PC-3 (cell line): ENCODE results near the gene TAGLN3. TPM values are rescaled to one million over a fixed set of nuclear protein-coding genes. Genes with fewer than 3 reads are reported as not detected.

Experiments used
- ATAC-seq: fragments of 200-7000 bp; cut with Tn5 transposase; 2 replicates; pipeline ENCODE4 v1.9.1; 2020; ENCODE audit warnings: mild to moderate bottlenecking, moderate library complexity
- BruUV-seq: library from RNA; stranded (reverse); fragments of 400-500 nt; replicated peaks from 2 replicates; lab custom pipeline; 2021; lab: Mats Ljungman, UMichigan
- CTCF ChIA-PET: fragments of 300-600 bp; sonication (Branson Sonifier 250); formaldehyde crosslinking; loops from one replicate; lab custom pipeline; 2022; ENCODE audit warnings: antibody characterized with exemption; lab: Charles Lee
- POLR2A ChIA-PET: fragments of 300-600 bp; sonication (Branson Sonifier 250); formaldehyde crosslinking; loops from one replicate; lab custom pipeline; 2022; ENCODE audit warnings: antibody characterized with exemption; ENCODE audit not compliant: unreplicated experiment; lab: Charles Lee
- DNase-seq: peaks from one replicate; pipeline ENCODE4 v3.0.0-alpha.2; 2015
- H2AFZ ChIP-seq: fragments of 300-600 bp; sonication (generic); 2 replicates; pipeline ENCODE4 v1.6.0; 2016; ENCODE audit warnings: antibody characterized with exemption, low read length
- H3F3A ChIP-seq: fragments of 300-600 bp; sonication (generic); one replicate; pipeline ENCODE4 v1.6.0; 2017; ENCODE audit warnings: antibody characterized with exemption, low read length, control low read depth, mild to moderate bottlenecking; ENCODE audit not compliant: unreplicated experiment
- H3K27ac ChIP-seq: fragments of 300-600 bp; sonication (generic); 2 replicates; pipeline ENCODE4 v1.5.1; 2016; ENCODE audit warnings: mild to moderate bottlenecking, low read length
- H3K27me3 ChIP-seq: fragments of 300-600 bp; sonication (generic); 2 replicates; pipeline ENCODE4 v1.6.1; 2016; ENCODE audit warnings: low read length, mixed read lengths
- H3K36me3 ChIP-seq: fragments of 300-600 bp; sonication (generic); 2 replicates; pipeline ENCODE4 v1.6.1; 2016; ENCODE audit warnings: low read depth, mixed run types, low read length, mixed read lengths
- H3K4me1 ChIP-seq: fragments of 300-600 bp; sonication (generic); 2 replicates; pipeline ENCODE4 v1.5.1; 2016; ENCODE audit warnings: low read length; ENCODE audit not compliant: insufficient read depth
- H3K4me2 ChIP-seq: fragments of 300-600 bp; sonication (generic); 2 replicates; pipeline ENCODE4 v1.6.0; 2016; ENCODE audit warnings: low read length
- H3K4me3 ChIP-seq: fragments of 300-600 bp; sonication (generic); 2 replicates; pipeline ENCODE4 v1.5.1; 2016; ENCODE audit warnings: mild to moderate bottlenecking, low read length, mixed read lengths
- H3K79me2 ChIP-seq: fragments of 300-600 bp; sonication (generic); 2 replicates; pipeline ENCODE4 v1.6.1; 2017; ENCODE audit warnings: low read length, mixed read lengths
- H3K9ac ChIP-seq: fragments of 300-600 bp; sonication (generic); 2 replicates; pipeline ENCODE4 v1.6.0; 2016; ENCODE audit warnings: mild to moderate bottlenecking, low read length
- H3K9me2 ChIP-seq: fragments of 300-600 bp; sonication (generic); replicated peaks from 2 replicates; pipeline ENCODE4 v1.6.1; 2016; ENCODE audit warnings: mixed run types, low read length, mixed read lengths
- H3K9me3 ChIP-seq: fragments of 300-600 bp; sonication (generic); 2 replicates; pipeline ENCODE4 v1.6.1; 2016; ENCODE audit warnings: low read length, mixed read lengths
- H4K20me1 ChIP-seq: fragments of 300-600 bp; sonication (generic); 2 replicates; pipeline ENCODE4 v1.6.1; 2016; ENCODE audit warnings: low read length, mixed read lengths
- CTCF ChIP-seq: fragments of 300-600 bp; sonication (generic); conservative IDR thresholded peaks from 2 replicates; pipeline ENCODE4 v1.5.1; 2017; ENCODE audit warnings: antibody characterized with exemption, low read depth, mild to moderate bottlenecking, low read length
- EZH2 ChIP-seq: fragments of 300-600 bp; sonication (generic); IDR thresholded peaks from one replicate; pipeline ENCODE4 v1.6.1; 2017; ENCODE audit warnings: antibody characterized with exemption, mild to moderate bottlenecking, low read length; ENCODE audit not compliant: unreplicated experiment
- EZH2phosphoT487 ChIP-seq: fragments of 300-600 bp; sonication (generic); IDR thresholded peaks from 2 replicates; pipeline ENCODE4 v1.6.1; 2018; ENCODE audit warnings: mild to moderate bottlenecking, antibody characterized with exemption, low read length, borderline replicate concordance
- intact Hi-C: fragments of 100-400 bp; cut with micrococcal nuclease; formaldehyde crosslinking; loops from 2 replicates; pipeline ENCODE4 v1.9.0; 2023
- total RNA-seq: library from RNA; depleted of rRNA; stranded (reverse); fragments of >200 nt; gene quantifications from 2 replicates; pipeline ENCODE4 v1.2.3, GENCODE V29; 2014

TAGLN3 gene
- total RNA-seq, 1 experiment from 2014 or later, result 4.3 TPM

- POLR2A ChIA-PET, result no interaction called here
- Histone ChIP-seq H3F3A (no peaks in the 10 kb centered on the region), H3K27ac (no peak overlapping the region), H3K36me3 (no peaks in the 10 kb centered on the region), H3K4me1 (peaks cover 11% of the 10 kb centered on the region; the same call in 1 of the 2 replicates), H3K9me2 (no peaks in the 10 kb centered on the region), H4K20me1 (no peaks in the 10 kb centered on the region), H3K4me3 (no peak overlapping the region), H3K9ac (no peak overlapping the region), H3K27me3 (no peaks in the 10 kb centered on the region), H3K79me2 (no peaks in the 10 kb centered on the region), H2AFZ (no peak overlapping the region), H3K9me3 (no peaks in the 10 kb centered on the region), H3K4me2 (no peak overlapping the region)
- ATAC-seq (no peak), DNase-seq (no peak)
- TF ChIP-seq CTCF (no peak), EZH2phosphoT487 (no peak), EZH2 (no peak)
- intact Hi-C loops, result no loop called here
- BruUV-seq, result no TSS peak
- CTCF ChIA-PET, result no interaction called here
These were observed 11.9 kb downstream of the TAGLN3 start for GRCh38 chr3:112010636-112011035.

GRCh38 chr3:112011376-112011940, 12.7 kb downstream of the TAGLN3 start:
- POLR2A ChIA-PET, result no interaction called here
- H3K27me3 ChIP-seq, result no peaks in the 10 kb centered on the region
- no peak overlapping the region for H2AFZ ChIP-seq
- no TSS peak for BruUV-seq
- CTCF ChIA-PET, result interaction anchor here (0.7 to 3.2 kb wide), 2 partner anchors 33 to 75 kb away, joined by 4 to 28 read pairs; partner anchors contain the start of gene ABHD10
- no peaks in the 10 kb centered on the region for H4K20me1 ChIP-seq
- H3K9me3 ChIP-seq, result no peaks in the 10 kb centered on the region
- H3K36me3 ChIP-seq, result no peaks in the 10 kb centered on the region
- DNase-seq (no peak), ATAC-seq (no peak)
- H3K9me2 ChIP-seq, result no peaks in the 10 kb centered on the region
- H3K27ac ChIP-seq, result no peak overlapping the region
- TF ChIP-seq EZH2, result no peak
- no peak for TF ChIP-seq EZH2phosphoT487
- no peak for TF ChIP-seq CTCF
- no peaks in the 10 kb centered on the region for H3K79me2 ChIP-seq
- H3K4me2 ChIP-seq, result no peak overlapping the region
- H3F3A ChIP-seq, result no peaks in the 10 kb centered on the region
- no peak overlapping the region for H3K9ac ChIP-seq
- H3K4me1 ChIP-seq, result peaks cover 11% of the 10 kb centered on the region; the same call in 1 of the 2 replicates
- H3K4me3 ChIP-seq, result no peak overlapping the region
- intact Hi-C loops, result no loop called here
